ENCODE results near the gene STARD10. TPM values are rescaled to one million over a fixed set of nuclear protein-coding genes. Genes with fewer than 3 reads are reported as not detected.
A peak's percentile ranks its signal among the peaks of the same experiment; 100 is the strongest.

The STARD10 gene
- total RNA-seq, 1 donor from 2014 or later = 20.9 TPM

DNA sequence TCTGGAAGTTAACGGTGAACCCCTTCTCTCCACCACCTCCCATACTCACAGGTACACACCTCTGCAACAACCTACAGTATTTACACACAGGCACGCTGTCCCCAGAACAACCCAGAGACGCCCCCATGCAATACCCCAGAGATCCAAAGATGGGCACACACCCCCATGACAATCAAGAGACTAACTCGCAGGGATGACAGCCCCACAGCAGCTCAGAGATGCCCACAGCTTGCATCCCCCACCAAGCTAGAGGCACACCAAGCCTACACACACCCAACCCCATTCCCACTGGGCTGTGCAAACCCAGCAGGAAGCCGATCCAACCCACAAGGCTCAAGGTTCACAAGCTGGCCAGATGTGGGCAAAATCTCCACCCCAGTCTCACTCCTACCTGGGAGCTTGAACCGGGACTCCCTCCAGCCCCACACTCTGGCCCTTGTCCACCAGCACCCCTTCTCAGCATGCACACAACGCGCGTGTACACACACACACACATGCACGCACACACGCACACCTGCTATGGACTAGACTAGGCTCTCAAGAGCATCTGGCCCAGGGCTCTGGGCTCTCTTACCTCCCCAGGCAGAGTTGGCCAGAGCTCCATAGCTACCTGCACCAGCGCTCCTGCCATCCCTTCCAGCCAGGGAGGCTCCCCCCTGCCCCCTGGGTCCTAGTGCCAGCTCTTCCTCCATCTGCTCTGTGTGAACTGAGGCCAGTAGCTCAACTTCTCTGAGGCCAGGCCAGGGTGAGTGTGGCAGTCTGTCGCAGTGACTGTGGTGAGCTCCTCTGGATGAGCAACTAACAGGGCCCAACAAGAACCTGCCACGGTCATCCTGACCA is 11.5 kb downstream of the STARD10 start:
- Histone ChIP-seq H3K4me3 (peak overlapping the region; percentile 66 to 94), H3K9me3 (no peaks in the 10 kb centered on the region), H3K4me1 (peaks cover 8 to 27% of the 10 kb centered on the region in 2 donors), H3K27ac (no peak overlapping the region), H3K27me3 (no peaks in the 10 kb centered on the region), H3K36me3 (no peaks in the 10 kb centered on the region)
- DNase-seq (ENCODE audit: low spot score in 2 of 2) = no peak
- intact Hi-C loops (cut with DNase I) = no loop called here
- no peak for TF ChIP-seq CTCF (IDR thresholded peaks at IDR 0.05)

DNA sequence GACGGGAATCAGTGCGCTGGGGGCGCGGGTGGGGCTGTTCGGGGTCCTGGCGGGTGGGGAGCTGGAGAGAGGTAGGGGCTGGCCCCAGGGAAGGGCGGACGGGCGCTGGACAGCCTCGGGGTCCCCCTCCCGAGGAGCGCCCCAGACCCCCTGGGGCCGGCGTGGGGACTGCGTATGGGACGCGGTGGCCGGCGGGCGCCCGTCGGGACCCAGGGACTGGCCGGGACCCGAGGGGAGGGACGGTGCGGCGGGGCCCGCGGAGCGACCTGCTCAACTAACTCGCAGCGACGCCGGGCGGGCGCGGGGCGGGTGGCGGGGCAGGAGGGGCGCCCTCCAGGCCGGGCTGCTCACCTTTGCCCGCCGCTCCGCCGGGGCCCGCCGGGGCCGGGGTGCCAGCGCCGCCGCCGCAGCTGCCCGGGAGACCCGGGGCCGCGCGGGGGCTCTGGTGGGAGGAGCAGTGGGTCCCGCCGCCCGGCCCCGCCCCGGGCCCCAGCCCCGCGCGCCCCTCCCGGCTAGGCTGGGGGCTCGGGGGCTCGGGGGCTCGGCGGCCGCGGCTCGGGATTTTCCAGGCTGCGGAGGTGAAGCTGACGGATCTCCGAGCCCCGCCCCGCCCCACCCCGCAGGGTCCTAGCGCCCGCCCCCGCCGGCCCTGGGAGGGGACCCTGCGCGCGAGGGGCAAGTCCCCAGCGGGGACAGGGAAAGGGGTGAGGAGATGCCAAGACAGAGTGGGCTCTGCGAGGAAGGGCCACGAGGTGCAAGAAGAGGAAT is 12.3 kb downstream of the STARD10 start:
- no peaks in the 10 kb centered on the region for H3K9me3 ChIP-seq
- peaks cover 8 to 27% of the 10 kb centered on the region in 2 donors for H3K4me1 ChIP-seq
- H3K27ac ChIP-seq = no peak overlapping the region
- intact Hi-C loops (cut with DNase I) = loop anchor here (2.0 kb wide), 1 partner anchor 47 kb away; no protein-coding TSS in a partner anchor
- H3K4me3 ChIP-seq = peak overlapping the region; percentile 66 to 94
- H3K27me3 ChIP-seq = no peaks in the 10 kb centered on the region
- TF ChIP-seq CTCF (IDR thresholded peaks at IDR 0.05) = no peak
- no peaks in the 10 kb centered on the region for H3K36me3 ChIP-seq
- no peak for DNase-seq (ENCODE audit: low spot score in 2 of 2)

DNA sequence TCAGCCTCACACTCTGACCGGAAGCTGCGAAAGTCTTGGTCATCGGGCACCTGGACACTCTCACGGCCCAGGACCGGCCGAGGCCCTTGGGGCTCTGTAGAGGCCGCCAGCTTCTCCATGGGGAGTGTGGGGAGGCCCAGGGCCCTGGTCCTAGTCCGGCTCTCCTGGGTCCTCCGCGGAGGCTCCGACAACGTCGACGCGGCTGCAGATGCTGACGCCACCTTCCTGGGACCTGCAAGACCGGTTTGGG is 12.9 kb downstream of the STARD10 start:
- H3K36me3 ChIP-seq = no peaks in the 10 kb centered on the region
- peaks cover 8 to 27% of the 10 kb centered on the region in 2 donors for H3K4me1 ChIP-seq
- H3K27ac ChIP-seq = no peak overlapping the region
- H3K9me3 ChIP-seq = no peaks in the 10 kb centered on the region
- peak overlapping the region; percentile 66 to 94 for H3K4me3 ChIP-seq
- no peaks in the 10 kb centered on the region for H3K27me3 ChIP-seq
- no peak for TF ChIP-seq CTCF (IDR thresholded peaks at IDR 0.05)
- DNase-seq (ENCODE audit: low spot score in 2 of 2) = no peak
- intact Hi-C loops (cut with DNase I) = loop anchor here (2.0 kb wide), 1 partner anchor 46 kb away; no protein-coding TSS in a partner anchor

- no peak for TF ChIP-seq CTCF (IDR thresholded peaks at IDR 0.05)
- H3K4me1 ChIP-seq = peaks cover 8 to 27% of the 10 kb centered on the region in 2 donors
- no peak overlapping the region for H3K27ac ChIP-seq
- intact Hi-C loops (cut with DNase I) = loop anchor here (2.0 kb wide), 1 partner anchor 46 kb away; no protein-coding TSS in a partner anchor
- H3K4me3 ChIP-seq = peak overlapping the region; percentile 66 to 94
- no peak for DNase-seq (ENCODE audit: low spot score in 2 of 2)
- no peaks in the 10 kb centered on the region for H3K27me3 ChIP-seq
- H3K36me3 ChIP-seq = no peaks in the 10 kb centered on the region
- H3K9me3 ChIP-seq = no peaks in the 10 kb centered on the region
Observed at GRCh38 chr11:72780296-72781062, 13.4 kb downstream of the STARD10 start.

GRCh38 chr11:72779495-72780128 is 14.2 kb downstream of the STARD10 start:
- H3K27me3 ChIP-seq = no peaks in the 10 kb centered on the region
- H3K4me3 ChIP-seq = no peak overlapping the region
- H3K36me3 ChIP-seq = no peaks in the 10 kb centered on the region
- H3K27ac ChIP-seq = no peak overlapping the region
- H3K9me3 ChIP-seq = no peaks in the 10 kb centered on the region
- TF ChIP-seq CTCF (IDR thresholded peaks at IDR 0.05) = no peak
- no peak for DNase-seq (ENCODE audit: low spot score in 2 of 2)
- intact Hi-C loops (cut with DNase I) = loop anchor here (2.0 to 5.0 kb wide), 2 partner anchors 45 to 52 kb away; no protein-coding TSS in a partner anchor
- H3K4me1 ChIP-seq = peaks cover 8 to 27% of the 10 kb centered on the region in 2 donors
